ENCODE results near the gene ATP2B3. TPM values are rescaled to one million over a fixed set of nuclear protein-coding genes. Genes with fewer than 3 reads are reported as not detected.

Gene ATP2B3
- total RNA-seq, 1 donor from 2014 or later: 0.10 TPM

GRCh38 chrX:153522259-153522658 is 4.8 kb downstream of the ATP2B3 start:
- no peak for DNase-seq (ENCODE audit: low spot score)
- Mint-ChIP-seq H3K27me3 (ENCODE audit: unreplicated experiment) (peaks cover 8% of the 10 kb centered on the region), H3K9me3 (ENCODE audit: unreplicated experiment) (no peaks in the 10 kb centered on the region), H3K36me3 (ENCODE audit: low read depth, unreplicated experiment) (no peaks in the 10 kb centered on the region), H3K4me1 (ENCODE audit: unreplicated experiment) (peaks cover 4% of the 10 kb centered on the region), H3K27ac (ENCODE audit: unreplicated experiment) (no peak overlapping the region), H3K4me3 (ENCODE audit: unreplicated experiment) (no peak overlapping the region)
- no peak for TF ChIP-seq CTCF (IDR thresholded peaks at IDR 0.05; ENCODE audit: unreplicated experiment)

- Mint-ChIP-seq H3K4me1 (ENCODE audit: unreplicated experiment) (peaks cover 4% of the 10 kb centered on the region), H3K36me3 (ENCODE audit: low read depth, unreplicated experiment) (no peaks in the 10 kb centered on the region), H3K27ac (ENCODE audit: unreplicated experiment) (no peak overlapping the region), H3K4me3 (ENCODE audit: unreplicated experiment) (no peak overlapping the region), H3K27me3 (ENCODE audit: unreplicated experiment) (peaks cover 6% of the 10 kb centered on the region), H3K9me3 (ENCODE audit: unreplicated experiment) (no peaks in the 10 kb centered on the region)
- TF ChIP-seq CTCF (IDR thresholded peaks at IDR 0.05; ENCODE audit: unreplicated experiment): no peak
- no peak for DNase-seq (ENCODE audit: low spot score)
Observed at GRCh38 chrX:153523269-153523668, 5.8 kb downstream of the ATP2B3 start.

- H3K36me3 Mint-ChIP-seq (ENCODE audit: low read depth, unreplicated experiment): no peaks in the 10 kb centered on the region
- H3K9me3 Mint-ChIP-seq (ENCODE audit: unreplicated experiment): no peaks in the 10 kb centered on the region
- peaks cover 2% of the 10 kb centered on the region for H3K27me3 Mint-ChIP-seq (ENCODE audit: unreplicated experiment)
- no peaks in the 10 kb centered on the region for H3K4me1 Mint-ChIP-seq (ENCODE audit: unreplicated experiment)
- no peak overlapping the region for H3K27ac Mint-ChIP-seq (ENCODE audit: unreplicated experiment)
- no peak for DNase-seq (ENCODE audit: low spot score)
- H3K4me3 Mint-ChIP-seq (ENCODE audit: unreplicated experiment): no peak overlapping the region
- TF ChIP-seq CTCF (IDR thresholded peaks at IDR 0.05; ENCODE audit: unreplicated experiment): no peak
Observed at GRCh38 chrX:153524234-153524633, 6.8 kb downstream of the ATP2B3 start.

- Mint-ChIP-seq H3K4me3 (ENCODE audit: unreplicated experiment) (no peak overlapping the region), H3K27ac (ENCODE audit: unreplicated experiment) (no peak overlapping the region), H3K36me3 (ENCODE audit: low read depth, unreplicated experiment) (no peaks in the 10 kb centered on the region), H3K27me3 (ENCODE audit: unreplicated experiment) (peaks cover 2% of the 10 kb centered on the region), H3K9me3 (ENCODE audit: unreplicated experiment) (no peaks in the 10 kb centered on the region), H3K4me1 (ENCODE audit: unreplicated experiment) (no peaks in the 10 kb centered on the region)
- no peak for TF ChIP-seq CTCF (IDR thresholded peaks at IDR 0.05; ENCODE audit: unreplicated experiment)
- DNase-seq (ENCODE audit: low spot score): no peak
Observed at GRCh38 chrX:153525451-153525850, 8.0 kb downstream of the ATP2B3 start.

GRCh38 chrX:153526042-153526441 is 8.6 kb downstream of the ATP2B3 start:
- Mint-ChIP-seq H3K4me1 (ENCODE audit: unreplicated experiment) (no peaks in the 10 kb centered on the region), H3K36me3 (ENCODE audit: low read depth, unreplicated experiment) (no peaks in the 10 kb centered on the region), H3K9me3 (ENCODE audit: unreplicated experiment) (no peaks in the 10 kb centered on the region), H3K27ac (ENCODE audit: unreplicated experiment) (no peak overlapping the region), H3K27me3 (ENCODE audit: unreplicated experiment) (peaks cover 2% of the 10 kb centered on the region), H3K4me3 (ENCODE audit: unreplicated experiment) (no peak overlapping the region)
- DNase-seq (ENCODE audit: low spot score): no peak
- TF ChIP-seq CTCF (IDR thresholded peaks at IDR 0.05; ENCODE audit: unreplicated experiment): no peak
